GM23248 (cell line): ENCODE data around the gene PREP. TPM values are rescaled to one million over a fixed set of nuclear protein-coding genes. Genes with fewer than 3 reads are reported as not detected.

Experiments
- DNase-seq: peaks from one replicate; pipeline ENCODE4 v3.0.0-alpha.2; 2015
- H2AFZ ChIP-seq: fragments of 200-600 bp; sonication (generic); 2 replicates; pipeline ENCODE4 v1.6.1; 2016; ENCODE audit warnings: antibody characterized with exemption
- H3F3A ChIP-seq: fragments of 200-600 bp; sonication (generic); 2 replicates; pipeline ENCODE4 v1.6.1; 2016; ENCODE audit warnings: mild to moderate bottlenecking, antibody characterized with exemption, mixed run types; ENCODE audit not compliant: insufficient read depth
- H3K27ac ChIP-seq: fragments of 200-600 bp; sonication (generic); 2 replicates; pipeline ENCODE4 v1.5.1; 2016; ENCODE audit warnings: mild to moderate bottlenecking
- H3K27me3 ChIP-seq: fragments of 200-600 bp; sonication (generic); replicated peaks from 2 replicates; pipeline ENCODE4 v1.6.1; 2016; ENCODE audit warnings: mild to moderate bottlenecking; ENCODE audit not compliant: insufficient read depth
- H3K36me3 ChIP-seq: fragments of 200-600 bp; sonication (generic); 2 replicates; pipeline ENCODE4 v1.6.1; 2016; ENCODE audit warnings: low read depth, mild to moderate bottlenecking
- H3K4me1 ChIP-seq: fragments of 200-600 bp; sonication (generic); 2 replicates; pipeline ENCODE4 v1.6.1; 2016; ENCODE audit warnings: mild to moderate bottlenecking; ENCODE audit not compliant: insufficient read depth
- H3K4me2 ChIP-seq: fragments of 200-600 bp; sonication (generic); one replicate; pipeline ENCODE4 v1.6.1; 2016; ENCODE audit warnings: mild to moderate bottlenecking; ENCODE audit not compliant: unreplicated experiment
- H3K4me3 ChIP-seq: fragments of 200-600 bp; sonication (generic); 2 replicates; pipeline ENCODE4 v1.5.1; 2016; ENCODE audit warnings: mild to moderate bottlenecking
- H3K79me2 ChIP-seq: fragments of 200-600 bp; sonication (generic); 2 replicates; pipeline ENCODE4 v1.6.1; 2016; ENCODE audit warnings: mild to moderate bottlenecking; ENCODE audit not compliant: insufficient read depth
- H3K9ac ChIP-seq: fragments of 200-600 bp; sonication (generic); 2 replicates; pipeline ENCODE4 v1.6.1; 2016; ENCODE audit warnings: mild to moderate bottlenecking
- H3K9me2 ChIP-seq: fragments of 200-600 bp; sonication (generic); 2 replicates; pipeline ENCODE4 v1.6.1; 2016; ENCODE audit warnings: mixed run types, mild to moderate bottlenecking, moderate library complexity; ENCODE audit not compliant: insufficient read depth
- H3K9me3 ChIP-seq: fragments of 200-600 bp; sonication (generic); one replicate; pipeline ENCODE4 v1.6.1; 2017; ENCODE audit warnings: low read depth
- H4K20me1 ChIP-seq: fragments of 200-600 bp; sonication (generic); 2 replicates; pipeline ENCODE4 v1.6.0; 2016; ENCODE audit not compliant: insufficient read depth
- EZH2 ChIP-seq: fragments of 200-600 bp; sonication (generic); IDR thresholded peaks from 2 replicates; pipeline ENCODE4 v1.6.1; 2018; ENCODE audit warnings: antibody characterized with exemption, mild to moderate bottlenecking; ENCODE audit not compliant: insufficient read depth, poor library complexity, severe bottlenecking
- EZH2phosphoT487 ChIP-seq: fragments of 200-600 bp; sonication (generic); IDR thresholded peaks from 2 replicates; pipeline ENCODE4 v1.6.1; 2018; ENCODE audit warnings: antibody characterized with exemption, moderate library complexity, mild to moderate bottlenecking, low read depth; ENCODE audit not compliant: insufficient read depth
- WGBS, 2 experiments: methylation state at CpG; one replicate each; pipeline ENCODE4 v1.1.6; 2015 to 2017; ENCODE audit warnings: low lambda C conversion rate in 2 of 2, low coverage in 1 of 2; ENCODE audit errors: missing lambda C conversion rate in 2 of 2; 5-methylcytosine and 5-hydroxymethylcytosine counted together
- in situ Hi-C: fragments of 300-500 bp; cut with MboI; formaldehyde crosslinking; loops from 2 replicates; pipeline ENCODE4 v1.15.0; 2020
- polyA plus RNA-seq: library from polyadenylated mRNA; unstranded; fragments of >200 nt; fragmentation: Nextera tagmentation; extraction: Ambion mirVana; gene quantifications from 2 replicates; pipeline ENCODE4 v1.2.1, GENCODE V29; 2016
- total RNA-seq: library from RNA; depleted of rRNA; stranded (reverse); fragments of >200 nt; shearing (Covaris generic); gene quantifications from 2 replicates; pipeline ENCODE4 v1.2.3, GENCODE V29; 2014

Gene PREP
- total and polyA plus RNA-seq, 2 experiments from 2014 or later, result 18.9 to 37.9 TPM

- Histone ChIP-seq H3K36me3 (no peaks in the 10 kb centered on the region), H3K27me3 (0 out of 2 replicates have a peak, but pooled peaks cover 5% of the 10 kb centered on the region), H3K79me2 (no peaks in the 10 kb centered on the region), H3K4me1 (no peaks in the 10 kb centered on the region), H2AFZ (no peak overlapping the region), H3K9me3 (no peaks in the 10 kb centered on the region), H3K27ac (no peak overlapping the region), H3F3A (no peaks in the 10 kb centered on the region), H4K20me1 (no peaks in the 10 kb centered on the region), H3K4me3 (no peak overlapping the region), H3K9ac (no peak overlapping the region), H3K9me2 (no peaks in the 10 kb centered on the region), H3K4me2 (no peak overlapping the region)
- in situ Hi-C loops, result no loop called here
- no peak for DNase-seq
- WGBS, 2 experiments, result 98 to 99% methylated on average over 6 of the region's 6 CpGs
- no peak for TF ChIP-seq EZH2phosphoT487
- no peak for TF ChIP-seq EZH2
Measured at GRCh38 chr6:105263685-105264610, 138.9 kb downstream of the PREP start.

- no peak overlapping the region for H3K9ac ChIP-seq
- H3K27me3 ChIP-seq, result 0 out of 2 replicates have a peak, but pooled peaks cover 5% of the 10 kb centered on the region
- no peaks in the 10 kb centered on the region for H3K9me2 ChIP-seq
- H4K20me1 ChIP-seq, result no peaks in the 10 kb centered on the region
- in situ Hi-C loops, result no loop called here
- no peak overlapping the region for H3K4me3 ChIP-seq
- DNase-seq, result no peak
- H3K4me1 ChIP-seq, result no peaks in the 10 kb centered on the region
- H3K4me2 ChIP-seq, result no peak overlapping the region
- 78 to 79% methylated on average over 13 of the region's 13 CpGs for WGBS, 2 experiments
- H3K79me2 ChIP-seq, result no peaks in the 10 kb centered on the region
- H3K9me3 ChIP-seq, result no peaks in the 10 kb centered on the region
- TF ChIP-seq EZH2phosphoT487, result no peak
- no peak for TF ChIP-seq EZH2
- no peaks in the 10 kb centered on the region for H3K36me3 ChIP-seq
- no peak overlapping the region for H2AFZ ChIP-seq
- H3K27ac ChIP-seq, result no peak overlapping the region
- no peaks in the 10 kb centered on the region for H3F3A ChIP-seq
Measured at GRCh38 chr6:105259913-105260889, 142.7 kb downstream of the PREP start.

- H3K9ac ChIP-seq, result no peak overlapping the region
- TF ChIP-seq EZH2phosphoT487 (no peak), EZH2 (no peak)
- no peaks in the 10 kb centered on the region for H3F3A ChIP-seq
- no peaks in the 10 kb centered on the region for H4K20me1 ChIP-seq
- no peaks in the 10 kb centered on the region for H3K79me2 ChIP-seq
- WGBS, 2 experiments, result 91 to 95% methylated on average over 5 of the region's 5 CpGs
- DNase-seq, result no peak
- H3K4me3 ChIP-seq, result no peak overlapping the region
- H3K9me3 ChIP-seq, result no peaks in the 10 kb centered on the region
- no peak overlapping the region for H3K27ac ChIP-seq
- H3K36me3 ChIP-seq, result no peaks in the 10 kb centered on the region
- H2AFZ ChIP-seq, result no peak overlapping the region
- 0 out of 2 replicates have a peak, but pooled peaks cover 5% of the 10 kb centered on the region for H3K27me3 ChIP-seq
- H3K4me2 ChIP-seq, result no peak overlapping the region
- H3K4me1 ChIP-seq, result no peaks in the 10 kb centered on the region
- in situ Hi-C loops, result no loop called here
- no peaks in the 10 kb centered on the region for H3K9me2 ChIP-seq
Measured at GRCh38 chr6:105258816-105259215, 144.1 kb downstream of the PREP start.

- Histone ChIP-seq H3K4me1 (no peaks in the 10 kb centered on the region), H3K9me3 (no peaks in the 10 kb centered on the region), H3K36me3 (no peaks in the 10 kb centered on the region), H4K20me1 (no peaks in the 10 kb centered on the region), H3K9ac (no peak overlapping the region), H3K27ac (no peak overlapping the region), H3K4me2 (no peak overlapping the region), H3K4me3 (no peak overlapping the region), H3K79me2 (no peaks in the 10 kb centered on the region), H2AFZ (no peak overlapping the region), H3F3A (no peaks in the 10 kb centered on the region), H3K27me3 (0 out of 2 replicates have a peak, but pooled peaks cover 5% of the 10 kb centered on the region), H3K9me2 (no peaks in the 10 kb centered on the region)
- in situ Hi-C loops, result no loop called here
- TF ChIP-seq EZH2phosphoT487 (no peak), EZH2 (no peak)
- no peak for DNase-seq
Measured at GRCh38 chr6:105257340-105257739, 145.5 kb downstream of the PREP start.
